ENCODE results near the gene TNFRSF19.
"Not testable (repeated sequence)": the region's sequence is repeated elsewhere in the genome, so short reads cannot be mapped to it uniquely, and the experiment has no call there.

TNFRSF19 gene

GRCh38 chr13:23594290-23594689 is 24.1 kb downstream of the TNFRSF19 start:
- not testable (repeated sequence) for H4K91ac ChIP-seq (ENCODE audit: low read depth, low read length, poor library complexity); H3K9me3 ChIP-seq (replicated peaks in 1 of 2; ENCODE audit: control insufficient read depth in 2 of 2, insufficient read depth in 1 of 2, low read depth in 1 of 2, low read length in 2 of 2); H3K9ac ChIP-seq (ENCODE audit: low read depth, low read length, poor library complexity); H3K4me3 ChIP-seq (ENCODE audit: low read length in 2 of 2); H2AK5ac ChIP-seq (ENCODE audit: low read depth, low read length); H3K14ac ChIP-seq (ENCODE audit: low read length); H3K27me3 ChIP-seq (ENCODE audit: control insufficient read depth in 3 of 3, insufficient read depth in 3 of 3, low read depth in 1 of 3, low read length in 3 of 3); H2AFZ ChIP-seq (ENCODE audit: low read length); H3K4ac ChIP-seq (ENCODE audit: low read length); DNase-seq (ENCODE audit: low spot score); H2BK12ac ChIP-seq (ENCODE audit: low read length); H2BK15ac ChIP-seq (ENCODE audit: low read length); H4K8ac ChIP-seq (ENCODE audit: low read depth, low read length); H2BK120ac ChIP-seq (ENCODE audit: low read depth, low read length); H3K23ac ChIP-seq (ENCODE audit: low read depth, low read length, poor library complexity); H3K4me2 ChIP-seq (ENCODE audit: insufficient read depth, low read length, poor library complexity, severe bottlenecking); H2BK5ac ChIP-seq (ENCODE audit: low read length); H3K79me1 ChIP-seq (ENCODE audit: low read depth, low read length); H3K4me1 ChIP-seq (ENCODE audit: control insufficient read depth in 2 of 2, insufficient read depth in 1 of 2, low read depth in 1 of 2, low read length in 2 of 2); H3K36me3 ChIP-seq (replicated peaks in 1 of 2; ENCODE audit: control insufficient read depth in 2 of 2, insufficient read depth in 2 of 2, low read length in 2 of 2); H3K27ac ChIP-seq (replicated peaks; ENCODE audit: low read length); H3K18ac ChIP-seq (ENCODE audit: low read length)
- WGBS, 2 donors (ENCODE audit: extremely low coverage in 2 of 2, insufficient read length in 2 of 2, insufficient replicate concordance in 1 of 2) = no CpG with 5 or more reads among the region's 2 CpGs

- Histone ChIP-seq H2AK5ac (ENCODE audit: low read depth, low read length) (no peak overlapping the region), H2AFZ (ENCODE audit: low read length) (no peak overlapping the region)
These were observed 28.2 kb downstream of the TNFRSF19 start for GRCh38 chr13:23598369-23598768.

DNA sequence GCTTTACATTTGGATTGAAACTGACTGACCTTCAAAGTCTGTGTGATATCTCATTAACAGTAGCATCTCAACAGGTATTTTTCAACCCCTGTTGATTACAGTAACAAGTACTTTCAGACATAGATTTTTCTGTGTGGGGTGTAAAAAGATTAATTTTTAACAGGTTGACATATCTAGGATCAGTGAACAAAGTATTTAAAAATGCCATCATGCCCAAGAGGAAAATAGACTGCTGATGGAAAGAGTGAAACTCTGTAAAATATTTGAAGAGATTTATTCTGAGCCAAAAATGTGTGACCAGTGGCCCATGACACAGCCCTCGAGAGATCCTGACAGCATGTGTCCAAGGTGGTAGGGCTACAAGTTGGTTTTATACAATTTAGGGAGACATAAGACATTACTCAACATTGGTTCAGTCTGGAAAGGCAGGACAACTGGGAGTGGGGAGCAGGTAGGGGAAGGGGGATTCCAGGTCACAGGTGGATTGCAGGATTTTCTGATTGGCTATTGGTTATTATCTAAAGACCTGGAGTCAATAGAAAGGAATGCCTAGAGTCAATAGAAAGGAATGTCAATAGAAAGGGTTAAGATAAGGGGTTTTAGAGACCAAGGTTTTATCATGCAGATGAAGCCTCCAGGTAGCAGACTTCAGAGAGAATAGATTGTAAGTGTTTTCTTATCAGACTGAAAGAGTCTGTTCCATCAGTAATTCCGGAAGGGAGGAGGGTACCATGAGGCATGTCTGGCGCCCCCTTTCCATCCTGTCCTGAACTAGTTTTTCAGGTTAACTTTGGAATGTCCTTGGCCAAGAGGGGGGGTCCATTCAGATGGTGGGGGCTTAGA is 29.1 kb downstream of the TNFRSF19 start:
- no peak overlapping the region for H3K14ac ChIP-seq (ENCODE audit: low read length)
- no peak overlapping the region for H3K23ac ChIP-seq (ENCODE audit: low read depth, low read length, poor library complexity)
- no peak overlapping the region for H3K9ac ChIP-seq (ENCODE audit: low read depth, low read length, poor library complexity)
- no peak overlapping the region for H2AFZ ChIP-seq (ENCODE audit: low read length)
- H3K4me1 ChIP-seq (ENCODE audit: control insufficient read depth in 2 of 2, insufficient read depth in 1 of 2, low read depth in 1 of 2, low read length in 2 of 2) = peaks cover 6% of the 10 kb centered on the region in 2 donors
- no peak overlapping the region for H3K4me2 ChIP-seq (ENCODE audit: insufficient read depth, low read length, poor library complexity, severe bottlenecking)
- peaks cover 0 to 2% of the 10 kb centered on the region in 2 donors for H3K9me3 ChIP-seq (replicated peaks in 1 of 2; ENCODE audit: control insufficient read depth in 2 of 2, insufficient read depth in 1 of 2, low read depth in 1 of 2, low read length in 2 of 2)
- H2BK15ac ChIP-seq (ENCODE audit: low read length) = no peak overlapping the region
- H2BK120ac ChIP-seq (ENCODE audit: low read depth, low read length) = no peak overlapping the region
- no peak overlapping the region for H3K27ac ChIP-seq (replicated peaks; ENCODE audit: low read length)
- no peak overlapping the region for H3K4me3 ChIP-seq (ENCODE audit: low read length in 2 of 2)
- H3K79me1 ChIP-seq (ENCODE audit: low read depth, low read length) = no peaks in the 10 kb centered on the region
- H4K8ac ChIP-seq (ENCODE audit: low read depth, low read length) = no peak overlapping the region
- H4K91ac ChIP-seq (ENCODE audit: low read depth, low read length, poor library complexity) = no peak overlapping the region
- no peak overlapping the region for H2BK12ac ChIP-seq (ENCODE audit: low read length)
- no peak overlapping the region for H3K4ac ChIP-seq (ENCODE audit: low read length)
- H3K18ac ChIP-seq (ENCODE audit: low read length) = no peak overlapping the region
- H3K27me3 ChIP-seq (ENCODE audit: control insufficient read depth in 3 of 3, insufficient read depth in 3 of 3, low read depth in 1 of 3, low read length in 3 of 3) = no peaks in the 10 kb centered on the region
- no peak for DNase-seq (ENCODE audit: low spot score)
- H3K36me3 ChIP-seq (replicated peaks in 1 of 2; ENCODE audit: control insufficient read depth in 2 of 2, insufficient read depth in 2 of 2, low read length in 2 of 2) = no peaks in the 10 kb centered on the region
- no CpG with 5 or more reads among the region's 3 CpGs for WGBS, 2 donors (ENCODE audit: extremely low coverage in 2 of 2, insufficient read length in 2 of 2, insufficient replicate concordance in 1 of 2)
- no peak overlapping the region for H2AK5ac ChIP-seq (ENCODE audit: low read depth, low read length)
- no peak overlapping the region for H2BK5ac ChIP-seq (ENCODE audit: low read length)

More at GRCh38 chr13:23598369-23598768, 28.2 kb downstream of the TNFRSF19 start:
- Histone ChIP-seq H2BK120ac (ENCODE audit: low read depth, low read length) (no peak overlapping the region), H3K18ac (ENCODE audit: low read length) (no peak overlapping the region), H3K36me3 (replicated peaks in 1 of 2; ENCODE audit: control insufficient read depth in 2 of 2, insufficient read depth in 2 of 2, low read length in 2 of 2) (no peaks in the 10 kb centered on the region), H3K4me1 (ENCODE audit: control insufficient read depth in 2 of 2, insufficient read depth in 1 of 2, low read depth in 1 of 2, low read length in 2 of 2) (peaks cover 6% of the 10 kb centered on the region in 2 donors), H3K4me3 (ENCODE audit: low read length in 2 of 2) (no peak overlapping the region), H3K4me2 (ENCODE audit: insufficient read depth, low read length, poor library complexity, severe bottlenecking) (no peak overlapping the region), H3K79me1 (ENCODE audit: low read depth, low read length) (no peaks in the 10 kb centered on the region), H4K8ac (ENCODE audit: low read depth, low read length) (no peak overlapping the region), H2BK12ac (ENCODE audit: low read length) (no peak overlapping the region), H3K27ac (replicated peaks; ENCODE audit: low read length) (no peak overlapping the region), H2BK15ac (ENCODE audit: low read length) (no peak overlapping the region), H3K23ac (ENCODE audit: low read depth, low read length, poor library complexity) (no peak overlapping the region), H3K4ac (ENCODE audit: low read length) (no peak overlapping the region), H3K14ac (ENCODE audit: low read length) (no peak overlapping the region), H3K27me3 (ENCODE audit: control insufficient read depth in 3 of 3, insufficient read depth in 3 of 3, low read depth in 1 of 3, low read length in 3 of 3) (no peaks in the 10 kb centered on the region), H3K9me3 (replicated peaks in 1 of 2; ENCODE audit: control insufficient read depth in 2 of 2, insufficient read depth in 1 of 2, low read depth in 1 of 2, low read length in 2 of 2) (peaks cover 0 to 2% of the 10 kb centered on the region in 2 donors), H3K9ac (ENCODE audit: low read depth, low read length, poor library complexity) (no peak overlapping the region), H4K91ac (ENCODE audit: low read depth, low read length, poor library complexity) (no peak overlapping the region), H2BK5ac (ENCODE audit: low read length) (no peak overlapping the region)
- DNase-seq (ENCODE audit: low spot score) = no peak
- WGBS, 2 donors (ENCODE audit: extremely low coverage in 2 of 2, insufficient read length in 2 of 2, insufficient replicate concordance in 1 of 2) = no CpG with 5 or more reads among the region's 1 CpG

DNA sequence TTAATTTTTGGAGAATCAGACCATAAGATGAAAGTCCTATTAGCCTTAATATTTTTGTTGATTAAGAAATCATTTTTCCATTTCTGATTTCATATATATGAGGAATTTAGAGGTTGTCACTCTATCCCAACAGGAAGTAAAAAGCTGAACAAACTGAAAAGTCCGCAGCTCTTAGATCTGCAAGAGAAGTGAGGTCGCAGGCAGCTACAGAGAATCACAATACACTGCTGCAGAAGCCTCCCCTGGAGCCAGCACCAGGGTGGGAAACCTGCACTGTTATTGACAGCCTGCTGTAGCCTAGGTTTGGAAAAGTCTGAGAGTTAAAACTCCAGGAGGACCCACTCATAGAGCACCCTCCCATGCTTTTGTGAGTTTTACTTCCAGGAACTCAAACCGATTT is 29.9 kb downstream of the TNFRSF19 start:
- Histone ChIP-seq H4K8ac (ENCODE audit: low read depth, low read length) (no peak overlapping the region), H3K27me3 (ENCODE audit: control insufficient read depth in 3 of 3, insufficient read depth in 3 of 3, low read depth in 1 of 3, low read length in 3 of 3) (no peaks in the 10 kb centered on the region), H2AK5ac (ENCODE audit: low read depth, low read length) (no peak overlapping the region), H2AFZ (ENCODE audit: low read length) (peak overlapping the region; percentile 35), H2BK5ac (ENCODE audit: low read length) (no peak overlapping the region), H3K4me2 (ENCODE audit: insufficient read depth, low read length, poor library complexity, severe bottlenecking) (no peak overlapping the region), H2BK15ac (ENCODE audit: low read length) (no peak overlapping the region), H3K36me3 (replicated peaks in 1 of 2; ENCODE audit: control insufficient read depth in 2 of 2, insufficient read depth in 2 of 2, low read length in 2 of 2) (no peaks in the 10 kb centered on the region), H3K27ac (replicated peaks; ENCODE audit: low read length) (no peak overlapping the region), H2BK120ac (ENCODE audit: low read depth, low read length) (no peak overlapping the region), H3K9me3 (replicated peaks in 1 of 2; ENCODE audit: control insufficient read depth in 2 of 2, insufficient read depth in 1 of 2, low read depth in 1 of 2, low read length in 2 of 2) (peaks cover 0 to 2% of the 10 kb centered on the region in 2 donors), H3K4ac (ENCODE audit: low read length) (no peak overlapping the region), H3K79me1 (ENCODE audit: low read depth, low read length) (no peaks in the 10 kb centered on the region), H3K4me1 (ENCODE audit: control insufficient read depth in 2 of 2, insufficient read depth in 1 of 2, low read depth in 1 of 2, low read length in 2 of 2) (peaks cover 6% of the 10 kb centered on the region in 2 donors), H3K9ac (ENCODE audit: low read depth, low read length, poor library complexity) (no peak overlapping the region), H3K14ac (ENCODE audit: low read length) (no peak overlapping the region), H3K18ac (ENCODE audit: low read length) (no peak overlapping the region), H4K91ac (ENCODE audit: low read depth, low read length, poor library complexity) (no peak overlapping the region), H3K4me3 (ENCODE audit: low read length in 2 of 2) (no peak overlapping the region), H2BK12ac (ENCODE audit: low read length) (no peak overlapping the region), H3K23ac (ENCODE audit: low read depth, low read length, poor library complexity) (no peak overlapping the region)
- WGBS, 2 donors (ENCODE audit: extremely low coverage in 2 of 2, insufficient read length in 2 of 2, insufficient replicate concordance in 1 of 2) = no CpG with 5 or more reads among the region's 3 CpGs
- DNase-seq (ENCODE audit: low spot score) = no peak

Data from neuronal stem cell (in vitro differentiated cells).